Stimulated activated CD8-positive, alpha-beta memory T cell treated with anti-CD3 and anti-CD28 coated beads, Interleukin-4, amount 100 ng/mL, for 48 hours (primary cell): ENCODE results near the gene BABAM2.
"Not testable (repeated sequence)": the region's sequence is repeated elsewhere in the genome, so short reads cannot be mapped to it uniquely, and the experiment has no call there.

Experiments used
- DNase-seq: peaks from one replicate; pipeline ENCODE4 v3.0.0-alpha.2; 2020

The BABAM2 gene

DNA sequence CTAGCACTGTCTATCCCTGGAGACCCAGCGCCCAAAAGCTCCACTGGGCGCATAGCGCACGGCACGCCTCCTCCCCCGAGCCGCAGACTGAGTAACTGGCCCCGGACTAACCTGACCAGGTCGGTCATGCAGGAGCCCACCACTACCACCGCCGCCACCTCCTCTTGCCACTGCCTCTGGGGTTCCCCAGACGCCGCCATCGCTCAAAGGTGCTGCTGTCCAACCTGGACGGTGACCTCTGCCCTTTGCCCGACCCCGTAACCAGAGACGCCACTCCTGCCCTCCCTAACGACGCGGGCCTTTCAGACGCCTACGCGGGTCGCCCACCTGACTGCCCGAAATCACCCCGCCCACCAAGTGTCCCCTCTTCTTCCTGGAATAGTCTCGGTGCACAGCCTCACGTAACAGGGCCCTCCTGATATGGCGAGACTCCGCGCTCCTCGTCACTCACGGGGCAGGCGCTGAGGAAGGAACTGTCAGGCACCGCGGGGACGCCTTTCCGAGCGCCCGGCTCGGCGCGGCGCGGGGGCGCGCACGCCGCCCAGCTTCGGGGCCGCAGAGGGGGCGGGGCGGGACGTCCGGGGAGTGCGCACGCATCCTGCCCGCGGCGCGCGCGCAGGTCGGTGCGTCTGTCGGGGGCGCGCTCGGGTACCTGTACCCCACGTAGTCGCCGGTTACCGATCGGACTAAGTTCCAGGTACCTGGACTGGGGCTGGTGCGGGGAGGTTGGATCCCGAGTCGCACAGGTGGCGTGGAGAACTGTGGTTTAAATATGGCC, at the start of gene BABAM2, which contains the start of gene RBKS:
Gene BABAM2, plus strand, starts transcription at position 584 of the 778 bp plus-strand sequence. CDS start 3,828 bp downstream, outside the sequence.
Gene RBKS, minus strand, starts transcription at position 242 of the 778 bp plus-strand sequence. Its CDS starts 42 bp downstream, at position 200.
- peak; percentile 92 for DNase-seq

DNA sequence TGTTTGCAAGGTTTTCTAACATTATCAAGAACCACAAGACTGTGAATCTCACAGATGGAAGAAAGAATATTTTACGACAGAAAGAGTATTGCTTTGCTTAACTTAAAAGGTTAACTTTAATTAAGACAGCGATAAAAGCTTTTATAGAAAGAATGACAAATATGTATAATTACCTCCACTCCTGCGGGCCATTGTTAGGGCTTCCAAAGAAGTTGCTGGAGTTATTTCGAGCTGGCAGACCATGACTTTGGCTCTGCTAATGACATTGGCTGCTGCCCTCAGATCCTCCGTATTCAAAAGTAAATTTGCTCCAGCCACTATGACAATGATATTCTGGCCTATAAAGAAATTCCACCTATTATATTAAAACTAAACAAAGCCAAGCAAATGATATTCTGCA, 47.6 kb upstream of the BABAM2 start:
- DNase-seq: no peak

DNA sequence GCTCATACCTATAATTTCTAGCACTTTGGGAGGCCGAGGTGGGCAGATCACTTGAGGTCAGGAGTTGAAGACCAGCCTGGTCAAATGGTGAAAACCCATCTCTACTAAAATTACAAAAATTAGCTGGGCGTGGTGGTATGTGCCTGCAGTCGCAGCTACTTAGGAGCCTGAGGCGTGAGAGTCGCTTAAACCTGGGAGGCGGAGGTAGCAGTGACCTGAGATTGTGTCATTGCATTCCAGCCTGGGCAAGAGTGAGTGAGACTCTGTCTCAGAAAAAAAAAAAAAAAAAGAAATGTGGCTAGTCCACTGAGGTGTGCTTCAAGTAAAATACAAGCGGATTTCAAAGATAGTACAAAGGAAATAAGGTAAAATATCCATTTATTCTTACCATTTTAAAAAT, 46.5 kb upstream of the BABAM2 start:
- DNase-seq: no peak

- no peak for DNase-seq
These were observed 45.7 kb upstream of the BABAM2 start for GRCh38 chr2:27844821-27845255.

DNA sequence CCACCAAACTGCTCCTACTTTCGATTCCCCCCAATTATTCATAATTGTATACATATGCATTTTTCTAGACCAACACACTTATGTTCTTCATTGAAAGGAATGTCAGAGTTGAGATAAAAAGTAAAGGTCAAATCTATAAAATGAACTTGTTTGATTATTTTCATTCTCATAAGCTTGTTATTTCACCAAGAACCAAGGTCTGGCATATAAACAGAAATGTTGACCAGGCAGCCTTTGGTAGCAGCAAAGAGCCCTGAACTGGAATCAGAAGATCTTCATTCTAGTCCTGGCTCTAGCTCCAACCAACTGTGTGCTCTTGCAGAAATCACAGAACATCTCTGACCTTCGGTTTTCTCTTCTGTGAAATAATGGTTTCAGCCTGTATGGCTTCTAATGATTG, 43.2 kb upstream of the BABAM2 start:
- no peak for DNase-seq

DNA sequence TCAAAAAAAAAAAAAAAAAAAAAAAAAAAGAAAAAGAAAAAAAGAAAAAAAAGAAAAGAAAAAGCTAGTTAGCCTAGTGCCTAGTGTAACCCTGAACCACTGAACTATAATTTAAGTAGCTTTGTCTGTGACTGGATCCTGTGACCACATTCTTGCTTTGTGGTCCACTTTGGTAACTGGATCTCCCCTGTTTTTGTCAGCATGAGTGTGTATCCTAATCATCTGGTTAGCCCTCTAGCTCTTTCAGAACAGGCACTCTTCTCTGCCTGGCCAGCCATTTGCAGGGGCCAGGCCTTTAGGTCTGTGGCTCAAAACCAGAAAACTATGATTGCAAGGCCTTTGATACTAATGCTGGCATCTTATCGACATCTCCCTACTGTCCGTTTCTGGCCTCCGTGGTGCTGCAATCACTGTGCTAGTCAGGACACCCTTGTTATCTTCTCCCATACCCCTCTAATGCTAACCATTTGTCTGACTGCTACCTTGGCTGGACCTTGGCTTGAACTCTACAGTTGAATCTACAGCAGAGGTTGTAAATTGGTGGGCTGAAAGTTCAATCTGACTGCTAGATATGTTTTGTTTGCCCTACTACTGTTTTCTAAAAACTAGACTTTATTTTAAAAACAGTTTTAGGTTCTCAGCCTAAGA, 40.8 kb upstream of the BABAM2 start:
- no peak for DNase-seq

GRCh38 chr2:27852691-27853090, 37.8 kb upstream of the BABAM2 start:
- no peak for DNase-seq

- no peak for DNase-seq
These were observed 36.2 kb upstream of the BABAM2 start for GRCh38 chr2:27854229-27854862.

- no peak for DNase-seq
These were observed 35.1 kb upstream of the BABAM2 start for GRCh38 chr2:27855476-27855875.

DNA sequence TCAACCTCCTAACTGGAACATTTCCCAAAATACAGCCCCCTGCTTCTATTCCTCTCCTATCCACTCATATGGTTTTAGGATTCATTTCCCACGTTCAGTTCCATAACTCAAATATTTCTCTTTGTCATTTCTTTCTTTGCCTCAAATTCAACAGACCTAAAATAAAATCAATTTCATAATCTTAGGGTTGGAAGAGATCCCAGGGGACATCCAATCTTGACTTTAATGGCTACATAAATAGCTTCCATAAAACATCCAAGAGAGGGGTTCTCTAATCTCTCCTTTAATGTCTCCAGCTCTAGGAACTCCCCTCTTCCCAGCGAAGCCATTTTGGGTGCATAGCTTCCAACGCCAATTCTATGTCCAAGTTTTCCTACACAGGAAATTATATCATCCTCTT, 34.1 kb upstream of the BABAM2 start:
- no peak for DNase-seq

- no peak for DNase-seq
These were observed 33.6 kb upstream of the BABAM2 start for GRCh38 chr2:27856956-27857355.

DNA sequence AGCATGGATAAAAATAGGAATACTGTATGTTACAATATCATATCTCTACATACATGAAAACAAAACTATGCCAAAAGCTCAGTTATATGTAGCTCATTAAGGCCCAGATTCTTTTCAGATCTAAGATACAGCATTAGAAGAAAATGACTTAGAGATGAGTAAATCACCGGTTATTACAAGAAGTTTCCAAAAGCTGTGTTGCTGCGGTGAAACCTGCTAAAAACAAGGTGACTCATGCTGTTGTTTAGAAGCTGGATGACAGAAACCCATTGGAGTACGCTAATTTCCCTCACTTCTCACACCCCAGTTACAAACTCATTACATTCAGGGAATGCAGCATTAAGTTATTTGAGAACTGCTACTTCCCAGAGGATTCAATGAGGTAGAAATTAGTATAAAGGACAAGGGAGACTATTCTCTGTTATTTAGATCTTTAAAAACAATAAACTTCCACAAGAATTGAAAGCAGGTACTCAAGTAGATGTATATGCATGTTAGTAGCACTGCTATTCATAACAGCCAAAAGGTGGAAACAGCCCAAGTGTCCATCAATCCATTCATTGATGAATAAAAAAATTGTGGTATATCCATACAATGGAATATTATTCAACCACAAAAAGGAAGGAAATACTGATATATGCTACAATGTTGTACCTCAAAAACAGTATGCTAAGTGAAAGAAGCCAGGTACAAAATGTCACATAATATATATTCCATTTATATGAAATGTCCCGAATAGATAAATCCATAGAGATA, 32.9 kb upstream of the BABAM2 start:
- no peak for DNase-seq

DNA sequence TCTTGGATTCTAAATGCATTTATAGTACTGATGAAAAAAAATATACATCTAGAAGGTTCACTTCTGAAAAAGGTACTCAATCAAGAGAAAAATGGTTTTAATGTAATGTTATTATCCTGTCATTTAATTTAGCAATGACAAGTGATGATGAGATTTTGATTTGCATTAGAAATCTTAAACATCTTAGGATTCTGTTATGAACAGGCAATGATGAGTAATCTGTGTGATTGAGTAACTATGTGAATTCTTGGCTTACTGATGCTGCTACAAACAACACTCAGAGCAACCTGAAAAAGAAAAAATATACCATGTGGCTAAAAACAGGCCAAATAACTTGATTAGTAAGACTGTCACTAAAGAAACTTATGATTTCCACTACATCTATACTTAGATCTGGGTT, 30.4 kb upstream of the BABAM2 start:
- no peak for DNase-seq

DNA sequence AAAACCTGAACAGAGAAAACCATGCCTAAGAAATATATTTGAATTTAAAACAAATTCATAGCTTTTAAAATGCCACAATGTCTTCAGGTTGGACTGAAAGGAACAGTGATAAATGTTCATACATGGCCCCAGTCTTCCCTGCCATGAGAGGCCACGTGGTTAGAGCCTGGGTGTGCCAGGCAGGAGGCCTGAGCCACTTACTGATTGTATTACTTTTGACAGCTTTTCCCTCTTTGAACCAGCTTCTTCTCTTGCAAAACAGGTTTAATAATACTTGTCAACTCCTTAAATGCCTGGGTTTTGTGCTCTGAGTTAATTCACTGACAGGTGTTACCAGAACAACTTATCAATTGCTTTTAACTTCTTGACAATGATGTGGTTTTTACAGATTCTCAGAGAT, 27.4 kb upstream of the BABAM2 start:
- no peak for DNase-seq

- DNase-seq: not testable (repeated sequence)
These were observed 26.6 kb upstream of the BABAM2 start for GRCh38 chr2:27863955-27864354.

DNA sequence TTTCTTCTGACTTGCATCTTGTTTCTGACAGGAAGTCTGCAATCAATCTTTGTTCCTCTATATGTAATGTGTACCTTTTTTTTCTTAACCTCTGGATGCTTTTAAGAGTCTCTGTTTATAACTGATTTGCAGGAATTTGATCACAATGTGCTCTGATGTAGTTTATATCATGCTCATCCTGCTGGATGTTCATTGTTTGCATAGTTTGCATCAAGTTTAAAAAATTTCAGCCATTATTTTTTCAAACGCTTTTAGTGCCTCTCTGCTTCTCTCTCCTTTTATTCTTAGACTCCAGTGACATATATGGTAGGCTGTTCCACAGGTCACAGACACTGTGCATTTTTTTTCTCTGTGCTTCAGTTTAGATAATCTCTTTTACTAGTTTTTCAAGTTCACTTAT, 24.3 kb upstream of the BABAM2 start:
- DNase-seq: no peak

DNA sequence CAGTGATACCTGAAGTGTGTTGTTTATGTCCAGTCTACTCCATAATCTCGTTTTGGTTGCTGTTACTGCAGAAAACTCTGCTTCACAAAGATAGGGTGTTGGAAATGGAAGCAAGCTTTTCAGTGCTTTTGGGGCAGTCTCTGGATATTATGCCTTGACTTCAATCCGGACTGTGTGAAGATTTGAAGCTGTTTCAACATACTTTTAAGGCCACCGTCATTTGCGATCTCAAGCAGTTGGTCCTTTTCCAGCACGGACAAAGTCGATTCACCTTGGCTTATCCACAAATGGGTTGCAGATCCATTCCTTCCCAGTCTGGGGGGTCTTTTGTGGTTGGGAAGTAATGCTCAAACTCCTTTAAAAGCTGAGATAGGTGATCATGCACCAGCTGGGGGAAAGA, 20.8 kb upstream of the BABAM2 start:
- DNase-seq: no peak

GRCh38 chr2:27870724-27871123, 19.8 kb upstream of the BABAM2 start:
- DNase-seq: no peak

- DNase-seq: no peak
These were observed 18.7 kb upstream of the BABAM2 start for GRCh38 chr2:27871802-27872201.

GRCh38 chr2:27873091-27873490, 17.4 kb upstream of the BABAM2 start:
- DNase-seq: no peak

DNA sequence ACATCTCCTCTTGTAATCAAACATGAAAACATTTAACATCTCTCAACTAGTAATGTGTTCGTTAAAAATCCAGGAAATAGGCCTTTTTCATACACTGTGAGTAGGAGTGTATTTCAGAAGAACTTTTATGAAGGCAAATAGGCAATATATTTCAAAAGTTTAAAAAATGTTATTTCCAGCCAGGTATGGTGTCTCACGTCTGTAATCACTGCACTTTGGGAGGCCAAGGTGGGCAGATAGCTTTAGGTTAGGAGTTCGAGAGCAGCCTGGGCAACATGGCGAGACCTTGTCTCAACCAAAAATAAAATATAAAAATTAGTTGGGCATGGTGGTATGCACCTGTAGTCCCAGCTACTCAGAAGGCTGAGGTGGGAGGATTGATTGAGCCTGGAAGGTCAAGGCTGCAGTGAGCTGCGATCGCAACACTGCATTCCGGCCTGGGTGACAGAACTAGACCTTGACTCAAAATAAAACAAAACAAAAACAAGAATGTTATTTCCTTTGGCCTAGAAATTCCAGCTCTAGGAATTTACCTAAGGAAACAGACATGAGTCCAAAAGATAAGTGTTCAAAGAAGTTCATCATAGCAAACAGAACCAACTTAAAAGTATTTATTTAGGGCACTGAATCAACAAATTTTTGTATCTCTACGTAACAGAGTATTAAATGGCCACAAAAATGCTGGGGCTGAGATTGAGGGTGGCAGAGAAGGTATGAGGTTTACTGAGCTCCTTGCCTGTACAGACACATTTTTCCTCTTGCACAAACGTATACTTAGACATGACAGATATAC, 15.2 kb upstream of the BABAM2 start:
- DNase-seq: no peak

- no peak for DNase-seq
These were observed 11.7 kb upstream of the BABAM2 start for GRCh38 chr2:27878825-27879224.
